HG03139 (cell line): ENCODE results near the gene ALG12.

Experiments used
- ATAC-seq: cut with Tn5 transposase; IDR thresholded peaks from one replicate; pipeline ENCODE4 v1.9.1; 2021; ENCODE audit not compliant: unreplicated experiment

The ALG12 gene

GRCh38 chr22:49892226-49892899 lies 25.9 kb downstream of the ALG12 start:
- no peak for ATAC-seq

- no peak for ATAC-seq
Measured at GRCh38 chr22:49889071-49889470, 29.2 kb downstream of the ALG12 start.

- ATAC-seq, result no peak
Measured at GRCh38 chr22:49887702-49888101, 30.5 kb downstream of the ALG12 start.

GRCh38 chr22:49887064-49887451 lies 31.2 kb downstream of the ALG12 start:
- ATAC-seq, result no peak

- ATAC-seq, result no peak
Measured at GRCh38 chr22:49886346-49887063, 31.7 kb downstream of the ALG12 start.

- no peak for ATAC-seq
Measured at GRCh38 chr22:49885881-49886280, 32.4 kb downstream of the ALG12 start.

GRCh38 chr22:49885281-49885680 lies 33.0 kb downstream of the ALG12 start:
- ATAC-seq, result no peak

- ATAC-seq, result no peak
Measured at GRCh38 chr22:49884503-49885260, 33.6 kb downstream of the ALG12 start.

- no peak for ATAC-seq
Measured at GRCh38 chr22:49884075-49884474, 34.2 kb downstream of the ALG12 start.

GRCh38 chr22:49883294-49883640 lies 35.0 kb downstream of the ALG12 start:
- ATAC-seq, result no peak

- no peak for ATAC-seq
Measured at GRCh38 chr22:49882519-49883293, 35.5 kb downstream of the ALG12 start.

- no peak for ATAC-seq
Measured at GRCh38 chr22:49881856-49882255, 36.4 kb downstream of the ALG12 start.

- no peak for ATAC-seq
Measured at GRCh38 chr22:49880281-49880680, 38.0 kb downstream of the ALG12 start.

GRCh38 chr22:49879871-49880270 lies 38.4 kb downstream of the ALG12 start:
- no peak for ATAC-seq

- no peak for ATAC-seq
Measured at GRCh38 chr22:49878206-49878605, 40.0 kb downstream of the ALG12 start.

- no peak for ATAC-seq
Measured at GRCh38 chr22:49877642-49878041, 40.6 kb downstream of the ALG12 start.

GRCh38 chr22:49873228-49873940 lies 44.9 kb downstream of the ALG12 start:
- ATAC-seq, result no peak

- ATAC-seq, result no peak
Measured at GRCh38 chr22:49872347-49872746, 45.9 kb downstream of the ALG12 start.

GRCh38 chr22:49871482-49871881 lies 46.8 kb downstream of the ALG12 start:
- no peak for ATAC-seq

GRCh38 chr22:49869845-49870712 lies 48.2 kb downstream of the ALG12 start:
- no peak for ATAC-seq
